Lung (tissue), 12 donors: ENCODE measurements around the gene FOXP4. TPM values are rescaled to one million over a fixed set of nuclear protein-coding genes. Genes with fewer than 3 reads are reported as not detected.
A peak's percentile ranks its signal among the peaks of the same experiment; 100 is the strongest.

Experiments
- ATAC-seq: fragments of 200-7000 bp; cut with Tn5 transposase; one replicate; pipeline ENCODE4 v1.9.1; 2020; ENCODE audit warnings: moderate number of reproducible peaks; ENCODE audit not compliant: insufficient read depth, low FRiP score
- DNase-seq, 3 donors: peaks; one replicate each; pipeline ENCODE4 v3.0.0-alpha.2; 2013 to 2017
- H3K27ac ChIP-seq, 2 donors: one replicate each; pipeline ENCODE4 v1.5.1; 2013; ENCODE audit warnings: mild to moderate bottlenecking in 2 of 2, moderate library complexity in 2 of 2, control low read depth in 1 of 2, inconsistent platforms in 1 of 2, low read depth in 1 of 2, low read length in 1 of 2
- H3K27me3 ChIP-seq, 3 donors: one replicate each; pipeline ENCODE4 v1.5.1; 2013; ENCODE audit warnings: low read length in 2 of 3; ENCODE audit not compliant: control insufficient read depth in 3 of 3, insufficient read depth in 3 of 3
- H3K36me3 ChIP-seq, 4 donors: one replicate each; pipeline ENCODE4 v1.5.1; 2013; ENCODE audit warnings: low read length in 4 of 4, mild to moderate bottlenecking in 1 of 4, moderate library complexity in 1 of 4; ENCODE audit not compliant: control insufficient read depth in 4 of 4, insufficient read depth in 4 of 4
- H3K4me1 ChIP-seq, 5 donors: one replicate each; pipeline ENCODE4 v1.5.1; 2013; ENCODE audit warnings: low read length in 5 of 5, mild to moderate bottlenecking in 2 of 5, moderate library complexity in 1 of 5; ENCODE audit not compliant: control insufficient read depth in 5 of 5, insufficient read depth in 5 of 5
- H3K4me3 ChIP-seq: one replicate; pipeline ENCODE4 v1.5.1; 2013; ENCODE audit warnings: mild to moderate bottlenecking, control low read depth, moderate library complexity
- H3K9ac ChIP-seq, 2 donors: one replicate each; pipeline ENCODE4 v1.5.1; 2013; ENCODE audit warnings: low read length in 2 of 2, control low read depth in 1 of 2; ENCODE audit not compliant: insufficient read depth in 1 of 2
- H3K9me3 ChIP-seq, 4 donors: one replicate each; pipeline ENCODE4 v1.5.1; 2013; ENCODE audit warnings: low read length in 3 of 4, mild to moderate bottlenecking in 1 of 4, moderate library complexity in 1 of 4; ENCODE audit not compliant: control insufficient read depth in 4 of 4, insufficient read depth in 3 of 4
- WGBS, 2 donors: extraction: QIAGEN DNeasy Blood & Tissue Kit; methylation state at CpG; one replicate each; pipeline ENCODE4 v1.1.7; 2013; 5-methylcytosine and 5-hydroxymethylcytosine counted together
- polyA plus RNA-seq, 2 donors: library from polyadenylated mRNA; stranded (reverse); fragments of 200-250 nt; gene quantifications; one replicate each; pipeline ENCODE4 v1.2.1, GENCODE V29; 2013
- total RNA-seq, 2 donors: library from RNA; depleted of rRNA in 1 of 2; stranded (reverse); fragments of >200 nt in 1 of 2; gene quantifications; one replicate each; pipeline ENCODE4 v1.2.1, GENCODE V29; 2014 to 2021
- TF ChIP-seq, protein P1 (sequence below): IDR thresholded peaks from 2 replicates; pipeline ENCODE4 v1.5.1; 2012; ENCODE audit warnings: mild to moderate bottlenecking; ENCODE audit errors: control extremely low read depth, extremely low read depth
- donor health status: control.
- donor health status: control.
- donor health status: Bipolar disorder and iron deficiency.
- donor health status: healthy.
- donor health status: DM: yes; HTN: yes; CAD: no.

The FOXP4 gene
- total and polyA plus RNA-seq, 4 donors: 12.8 to 35.0 (median 22.2) TPM

DNA sequence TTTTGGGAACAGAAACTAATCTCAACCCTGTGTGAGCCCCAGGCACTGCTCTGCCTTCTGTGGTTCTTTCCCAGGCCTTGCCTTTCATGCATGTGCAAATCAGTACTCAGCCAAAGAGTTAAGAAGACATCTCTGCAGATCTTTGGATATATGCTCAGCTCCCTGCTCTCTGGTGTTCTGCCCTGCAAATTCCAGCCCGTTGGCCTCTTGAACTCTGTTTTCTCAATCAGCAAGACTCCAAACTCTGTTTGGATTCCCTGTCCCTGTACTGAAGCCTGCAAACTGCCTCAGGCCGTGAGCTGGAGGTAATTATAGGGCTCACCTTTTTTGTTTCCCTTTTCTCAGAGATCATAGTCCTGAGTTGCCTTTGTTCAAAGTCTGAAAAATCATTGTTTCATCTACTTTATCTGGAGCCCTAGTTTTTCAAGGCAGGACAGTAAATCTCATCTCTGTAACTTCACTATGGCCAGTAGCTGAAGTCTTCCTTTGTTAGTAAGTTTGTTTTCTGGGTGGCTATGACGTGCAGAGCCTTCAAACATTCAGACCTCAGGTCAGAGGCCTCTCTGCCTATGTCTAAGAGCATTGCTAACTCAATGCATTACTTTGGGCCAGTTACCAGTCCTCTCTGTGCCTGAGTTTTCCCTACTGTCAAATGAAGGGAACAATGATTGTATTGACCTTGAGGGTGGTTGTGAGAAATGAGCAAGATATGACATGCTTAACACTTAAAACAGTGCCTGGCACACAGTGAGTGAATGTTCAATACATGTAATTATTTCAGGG is 76.2 kb downstream of the FOXP4 start:
- no peak overlapping the region for H3K9ac ChIP-seq
- H3K4me1 ChIP-seq: peaks cover 0 to 43% (median 3%) of the 10 kb centered on the region in 5 donors
- no peak overlapping the region for H3K4me3 ChIP-seq
- no peaks in the 10 kb centered on the region for H3K27me3 ChIP-seq
- H3K9me3 ChIP-seq: peaks cover 0 to 3% (median 0%) of the 10 kb centered on the region in 4 donors
- WGBS, 2 donors: 68 to 70% methylated on average over 3 of the region's 3 CpGs
- ATAC-seq (no peak), DNase-seq (peak in 2 of 3 donors; percentile 1 to 24)
- no peaks in the 10 kb centered on the region for H3K36me3 ChIP-seq
- TF ChIP-seq, protein P1, sequence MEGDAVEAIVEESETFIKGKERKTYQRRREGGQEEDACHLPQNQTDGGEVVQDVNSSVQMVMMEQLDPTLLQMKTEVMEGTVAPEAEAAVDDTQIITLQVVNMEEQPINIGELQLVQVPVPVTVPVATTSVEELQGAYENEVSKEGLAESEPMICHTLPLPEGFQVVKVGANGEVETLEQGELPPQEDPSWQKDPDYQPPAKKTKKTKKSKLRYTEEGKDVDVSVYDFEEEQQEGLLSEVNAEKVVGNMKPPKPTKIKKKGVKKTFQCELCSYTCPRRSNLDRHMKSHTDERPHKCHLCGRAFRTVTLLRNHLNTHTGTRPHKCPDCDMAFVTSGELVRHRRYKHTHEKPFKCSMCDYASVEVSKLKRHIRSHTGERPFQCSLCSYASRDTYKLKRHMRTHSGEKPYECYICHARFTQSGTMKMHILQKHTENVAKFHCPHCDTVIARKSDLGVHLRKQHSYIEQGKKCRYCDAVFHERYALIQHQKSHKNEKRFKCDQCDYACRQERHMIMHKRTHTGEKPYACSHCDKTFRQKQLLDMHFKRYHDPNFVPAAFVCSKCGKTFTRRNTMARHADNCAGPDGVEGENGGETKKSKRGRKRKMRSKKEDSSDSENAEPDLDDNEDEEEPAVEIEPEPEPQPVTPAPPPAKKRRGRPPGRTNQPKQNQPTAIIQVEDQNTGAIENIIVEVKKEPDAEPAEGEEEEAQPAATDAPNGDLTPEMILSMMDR: no peak
- no peak overlapping the region for H3K27ac ChIP-seq

DNA sequence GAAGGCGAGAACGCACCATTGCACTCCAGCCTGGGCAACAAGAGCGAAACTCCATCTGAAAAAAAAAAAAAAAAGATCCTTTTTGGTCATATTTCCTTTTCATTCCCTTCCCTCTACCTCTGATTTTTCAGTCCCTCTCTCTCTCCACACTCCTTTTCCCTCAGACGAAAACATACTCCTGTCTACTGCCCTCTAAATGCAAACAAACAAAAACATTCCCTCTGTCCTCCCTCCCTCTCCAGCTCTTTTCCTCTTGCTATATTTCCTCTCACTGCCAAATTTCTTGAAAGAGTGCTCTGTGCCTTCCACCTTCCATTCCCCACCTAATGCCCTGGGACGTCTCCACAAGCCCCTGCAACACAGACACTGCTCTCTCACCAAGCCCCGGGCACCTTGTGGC is 77.1 kb downstream of the FOXP4 start:
- WGBS, 2 donors: 90 to 95% methylated on average over 6 of the region's 6 CpGs
- TF ChIP-seq, protein P1: no peak

DNA sequence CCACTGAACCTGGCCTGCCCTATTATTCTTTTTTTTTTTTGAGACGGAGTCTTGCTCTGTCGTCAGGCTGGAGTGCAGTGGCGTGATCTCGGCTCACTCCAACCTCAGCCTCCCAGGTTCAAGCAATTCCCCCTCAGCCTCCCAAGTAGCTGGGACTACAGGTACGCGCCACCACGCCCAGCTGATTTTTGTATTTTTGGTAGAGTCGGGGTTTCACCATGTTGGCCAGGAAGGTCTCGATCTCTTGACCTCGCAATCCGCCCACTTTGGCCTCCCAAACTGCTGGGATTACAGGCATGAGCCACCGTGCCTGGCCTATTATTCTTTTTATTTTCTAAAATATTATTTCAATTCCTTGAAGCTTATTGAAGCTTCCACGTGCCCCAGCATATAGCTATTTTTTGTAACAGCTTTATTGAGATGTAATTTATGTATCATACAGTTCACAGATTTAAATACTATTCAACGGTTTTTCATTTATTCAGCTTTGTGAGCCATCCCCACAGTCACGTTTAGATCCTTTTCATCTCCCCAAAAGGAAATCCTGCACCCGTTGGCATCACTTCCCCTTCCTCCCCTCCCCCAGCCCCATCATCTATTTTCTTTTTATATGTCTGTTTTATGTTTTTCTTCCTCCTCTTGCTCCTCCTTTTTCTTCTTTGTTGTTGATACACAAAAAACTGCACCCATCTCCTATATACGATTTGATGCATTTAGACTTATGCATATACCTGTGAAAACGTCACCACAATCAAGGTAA is 78.6 kb downstream of the FOXP4 start:
- Histone ChIP-seq H3K4me3 (no peak overlapping the region), H3K27ac (no peak overlapping the region), H3K4me1 (peaks cover 0 to 43% (median 2%) of the 10 kb centered on the region in 5 donors), H3K27me3 (no peaks in the 10 kb centered on the region), H3K36me3 (no peaks in the 10 kb centered on the region), H3K9me3 (peaks cover 0 to 3% (median 0%) of the 10 kb centered on the region in 4 donors), H3K9ac (no peak overlapping the region)
- ATAC-seq (no peak), DNase-seq (peak in 1 of 3 donors; percentile 7)
- TF ChIP-seq, protein P1: no peak
- WGBS, 2 donors: 80 to 83% methylated on average over 18 of the region's 18 CpGs

More for the DNA sequence above, 77.1 kb downstream of the FOXP4 start:
- no peak overlapping the region for H3K27ac ChIP-seq
- H3K9me3 ChIP-seq: peaks cover 0 to 3% (median 0%) of the 10 kb centered on the region in 4 donors
- no peak for ATAC-seq
- H3K4me3 ChIP-seq: no peak overlapping the region
- H3K36me3 ChIP-seq: no peaks in the 10 kb centered on the region
- no peaks in the 10 kb centered on the region for H3K27me3 ChIP-seq
- H3K4me1 ChIP-seq: peaks cover 0 to 42% (median 2%) of the 10 kb centered on the region in 5 donors
- DNase-seq: peak; percentile 2 to 51 (median 36)
- H3K9ac ChIP-seq: no peak overlapping the region
